Forelimb muscle (tissue), 1 donor: Measurements from ENCODE around the gene C13orf46. TPM values are rescaled to one million over a fixed set of nuclear protein-coding genes. Genes with fewer than 3 reads are reported as not detected.

Experiments used
- DNase-seq: peaks from one replicate; pipeline ENCODE4 v3.0.0-alpha.2; 2013; ENCODE audit warnings: low read depth
- polyA plus RNA-seq: library from polyadenylated mRNA; unstranded; fragments of 120-200 nt; gene quantifications from one replicate; pipeline ENCODE4 v1.2.1, GENCODE V29; 2013; ENCODE audit not compliant: insufficient read length

Gene C13orf46
- polyA plus RNA-seq, 1 donor, result 0.57 TPM

GRCh38 chr13:113939129-113939943 is 34.5 kb downstream of the C13orf46 start:
- no peak for DNase-seq

GRCh38 chr13:113938716-113939115 is 35.2 kb downstream of the C13orf46 start:
- no peak for DNase-seq

GRCh38 chr13:113938246-113938645 is 35.6 kb downstream of the C13orf46 start:
- DNase-seq, result no peak

GRCh38 chr13:113937527-113938180 is 36.2 kb downstream of the C13orf46 start:
- no peak for DNase-seq

GRCh38 chr13:113937073-113937472 is 36.8 kb downstream of the C13orf46 start:
- no peak for DNase-seq

GRCh38 chr13:113936166-113936965 is 37.5 kb downstream of the C13orf46 start:
- DNase-seq, result no peak

DNA sequence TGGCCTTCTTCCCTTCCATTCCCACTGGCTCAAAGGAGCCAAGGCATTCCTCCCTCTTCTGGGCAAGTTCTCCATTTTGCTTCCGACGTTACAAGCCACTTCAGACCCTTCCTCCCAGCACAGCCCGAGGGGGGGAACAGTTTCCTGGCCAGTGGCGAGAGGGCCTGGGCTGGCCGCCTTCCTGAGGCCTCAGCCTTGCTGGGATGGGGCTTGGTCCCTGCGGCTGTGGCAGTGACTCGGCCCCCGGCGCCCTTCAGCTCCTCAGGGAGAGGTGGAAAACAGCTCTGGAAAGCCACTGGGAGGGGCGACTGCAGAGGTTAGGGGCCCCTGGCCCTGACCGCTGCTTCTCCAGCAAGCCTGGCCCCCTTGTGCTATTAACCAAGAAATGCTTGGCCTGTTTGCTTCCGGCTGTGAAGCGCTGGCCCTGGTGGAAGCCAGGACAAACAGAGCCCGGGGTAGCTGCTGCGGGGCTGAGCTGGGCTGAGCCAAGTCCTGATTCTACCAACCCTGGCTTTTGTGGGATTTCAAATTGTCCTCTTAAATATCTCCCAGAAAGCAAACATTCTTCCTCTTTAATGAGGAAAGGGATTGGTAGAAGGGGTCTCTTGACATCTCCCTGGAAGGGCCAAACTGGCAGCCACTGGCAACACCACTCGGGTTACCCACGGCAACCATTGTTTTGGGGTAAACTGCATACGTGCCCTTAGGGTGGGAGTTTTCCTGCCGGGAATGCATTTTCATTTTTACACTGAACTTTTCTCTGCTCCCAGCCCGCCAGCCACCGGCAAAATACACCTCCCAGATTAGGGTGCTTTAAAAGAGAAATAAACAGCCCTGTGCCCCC is 38.7 kb downstream of the C13orf46 start:
- DNase-seq, result no peak

- no peak for DNase-seq
Observed at GRCh38 chr13:113934576-113934975, 39.3 kb downstream of the C13orf46 start.

- DNase-seq, result no peak
Observed at GRCh38 chr13:113933901-113934300, 40.0 kb downstream of the C13orf46 start.

- no peak for DNase-seq
Observed at GRCh38 chr13:113931841-113932459, 41.9 kb downstream of the C13orf46 start.

DNA sequence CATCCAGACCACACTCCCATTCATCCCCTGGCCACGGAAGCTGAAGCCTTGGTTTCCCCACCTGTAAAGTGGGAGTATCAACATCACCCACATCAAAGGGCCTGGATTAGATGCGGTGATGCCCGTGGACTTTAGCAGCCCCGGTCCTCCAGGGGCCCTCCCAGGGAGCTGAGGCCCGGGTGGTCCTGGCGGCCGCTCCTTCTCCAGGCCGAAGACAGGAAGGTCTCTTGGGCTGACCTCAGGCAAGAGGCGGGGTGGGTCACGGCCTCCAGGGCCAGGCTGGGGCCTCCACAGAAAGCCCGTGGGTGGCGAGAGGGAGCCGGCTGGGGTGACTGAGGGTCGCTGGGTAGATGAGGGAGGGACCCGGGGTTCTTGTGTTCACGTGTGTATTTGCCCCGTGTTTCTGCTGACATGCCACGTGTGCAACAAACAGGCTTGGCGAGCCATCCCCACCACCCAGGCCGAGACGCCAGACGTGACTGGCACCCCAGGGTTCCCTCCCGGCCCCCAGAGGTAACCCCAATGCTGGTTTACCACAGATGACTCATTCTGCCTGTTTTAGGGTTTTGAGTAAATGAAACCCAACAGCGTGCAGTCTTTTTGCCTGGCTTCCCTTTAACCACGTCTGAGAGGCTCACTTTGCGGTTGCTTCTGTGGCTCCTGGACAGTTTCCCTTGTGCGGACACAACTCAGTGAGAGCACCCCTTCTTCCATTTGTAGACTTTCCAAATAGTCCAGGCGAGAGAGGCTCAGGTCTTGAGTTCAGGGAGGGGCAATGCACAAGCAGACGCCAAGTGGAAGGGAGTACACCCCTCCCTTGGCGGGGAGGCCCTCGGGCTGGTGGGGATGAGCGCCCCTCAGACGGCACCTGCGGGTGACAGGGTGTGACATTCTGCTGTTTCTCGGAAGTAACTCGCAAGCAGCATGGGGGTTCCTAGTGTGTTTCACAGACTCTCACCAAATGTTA is 42.9 kb downstream of the C13orf46 start:
- no peak for DNase-seq

GRCh38 chr13:113929628-113930615 is 44.0 kb downstream of the C13orf46 start:
- no peak for DNase-seq

- DNase-seq, result no peak
Observed at GRCh38 chr13:113928685-113929627, 44.9 kb downstream of the C13orf46 start.

DNA sequence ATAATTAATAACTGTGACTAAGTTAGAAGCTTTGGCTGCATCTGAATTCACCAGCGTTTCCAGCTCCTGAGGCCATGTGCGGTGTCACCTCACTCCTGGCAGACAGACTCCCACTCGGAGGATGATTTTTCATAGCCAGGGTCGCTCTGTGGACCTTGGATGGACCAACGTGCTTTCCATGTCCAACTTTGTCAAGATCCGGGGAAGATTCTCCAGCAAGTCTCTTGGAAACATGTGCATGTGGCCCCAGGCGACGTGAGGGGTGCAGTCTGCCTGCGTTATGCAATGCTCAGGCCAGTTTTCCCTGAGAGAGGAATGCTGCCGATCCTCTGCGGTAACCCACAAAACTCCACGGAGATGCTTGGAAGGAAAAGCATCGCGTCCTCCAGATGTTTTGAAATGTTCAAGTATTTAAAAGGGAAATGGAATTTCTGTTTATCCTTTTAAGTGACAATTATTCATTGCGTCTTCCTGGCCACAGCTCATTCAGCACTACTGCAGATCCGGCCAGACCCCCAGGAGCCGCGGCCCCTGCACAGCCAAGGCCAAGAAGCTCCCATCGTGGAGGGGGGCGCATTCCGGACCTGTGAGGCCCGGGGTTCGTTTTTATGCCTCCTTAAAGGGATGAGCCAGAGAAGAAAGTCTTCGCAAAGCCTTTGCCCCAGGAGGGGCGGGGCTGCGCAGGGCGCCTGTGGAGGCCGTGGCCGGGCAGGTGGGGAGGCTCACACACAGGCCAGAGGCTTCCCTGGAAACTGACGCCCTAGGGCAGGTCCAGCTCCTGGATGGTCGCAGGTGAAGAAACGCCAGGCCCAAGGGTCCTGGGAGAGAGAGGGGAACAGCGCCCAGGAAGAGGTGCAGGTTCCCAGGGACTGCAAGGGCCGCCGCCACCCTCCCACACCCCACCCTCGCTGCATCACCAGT is 46.0 kb downstream of the C13orf46 start:
- DNase-seq, result no peak

DNA sequence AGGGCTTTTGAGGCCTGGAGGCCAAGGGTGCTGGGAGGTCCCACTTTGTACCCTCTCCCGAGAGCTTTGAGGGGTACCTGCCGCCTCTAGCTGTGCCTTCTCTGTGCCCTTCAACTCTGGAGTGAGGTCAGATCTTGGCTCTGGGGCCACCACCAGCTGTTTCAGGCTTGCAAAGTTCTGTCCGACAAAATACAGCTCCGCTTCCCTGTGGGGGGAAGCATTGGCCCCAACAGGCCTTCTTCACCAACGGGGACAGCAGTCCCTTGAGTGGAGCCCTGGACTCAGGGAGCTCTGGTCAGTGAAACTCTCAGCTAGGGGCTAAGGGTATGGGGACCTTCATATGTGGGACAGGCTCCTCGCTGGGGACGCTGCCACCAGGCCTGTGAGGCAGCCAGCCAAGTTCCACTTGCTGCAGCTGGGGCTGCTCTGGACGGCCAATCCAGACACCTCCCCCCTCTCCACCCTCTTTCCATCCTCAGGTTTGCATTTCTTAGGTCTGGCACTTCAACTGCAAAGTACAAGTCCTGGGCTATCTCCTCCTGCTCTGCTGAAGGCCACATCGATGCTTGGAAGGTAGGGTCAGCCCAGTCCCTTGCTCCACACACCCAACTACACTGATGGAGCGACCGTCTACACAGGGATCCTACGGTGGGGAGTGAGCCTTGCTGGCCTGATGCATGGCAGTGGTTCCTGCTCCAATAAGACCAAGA is 46.8 kb downstream of the C13orf46 start:
- DNase-seq, result no peak
